GM19438 (cell line): Measurements from ENCODE around the gene OR51E2.
"Not testable (repeated sequence)": the region's sequence is repeated elsewhere in the genome, so short reads cannot be mapped to it uniquely, and the experiment has no call there.

ENCODE experiments used
- ATAC-seq: cut with Tn5 transposase; IDR thresholded peaks from one replicate; pipeline ENCODE4 v1.9.1; 2021; ENCODE audit warnings: low read depth; ENCODE audit not compliant: unreplicated experiment

Gene OR51E2

GRCh38 chr11:4697585-4697984 lies at the start of gene OR51E2:
Gene OR51E2 (minus strand): TSS chr11:4697853. CDS start chr11:4682711, 15,142 bp downstream.
- no peak for ATAC-seq

- ATAC-seq: no peak
These were observed 43.1 kb upstream of the OR51E2 start for GRCh38 chr11:4740735-4741134.

- ATAC-seq: no peak
These were observed 29.5 kb upstream of the OR51E2 start for GRCh38 chr11:4727171-4727570.

- not testable (repeated sequence) for ATAC-seq
These were observed 25.2 kb upstream of the OR51E2 start for GRCh38 chr11:4722616-4723534.

- no peak for ATAC-seq
These were observed 16.6 kb upstream of the OR51E2 start for GRCh38 chr11:4714300-4714699.

- ATAC-seq: no peak
These were observed 15.6 kb upstream of the OR51E2 start for GRCh38 chr11:4713241-4713640.

GRCh38 chr11:4704790-4705334 lies 7.2 kb upstream of the OR51E2 start:
- ATAC-seq: no peak

GRCh38 chr11:4704054-4704789 lies 6.6 kb upstream of the OR51E2 start, which contains the start of gene MMP26:
Gene MMP26 (plus strand): TSS chr11:4704784.
- no peak for ATAC-seq

- no peak for ATAC-seq
These were observed 2.8 kb upstream of the OR51E2 start for GRCh38 chr11:4700436-4700820.

- peak; percentile 89 for ATAC-seq
These were observed 2.2 kb upstream of the OR51E2 start for GRCh38 chr11:4699697-4700435.

GRCh38 chr11:4695442-4695841 lies 2.2 kb downstream of the OR51E2 start:
- no peak for ATAC-seq

- no peak for ATAC-seq
These were observed 12.9 kb downstream of the OR51E2 start for GRCh38 chr11:4684631-4685285.

- ATAC-seq: no peak
These were observed 14.8 kb downstream of the OR51E2 start for GRCh38 chr11:4682623-4683419.

GRCh38 chr11:4680341-4680740 lies 17.3 kb downstream of the OR51E2 start:
- ATAC-seq: no peak

GRCh38 chr11:4677948-4678347 lies 19.7 kb downstream of the OR51E2 start:
- no peak for ATAC-seq

GRCh38 chr11:4673781-4674180 lies 23.9 kb downstream of the OR51E2 start:
- no peak for ATAC-seq

- ATAC-seq: no peak
These were observed 25.2 kb downstream of the OR51E2 start for GRCh38 chr11:4672470-4672869.

GRCh38 chr11:4671741-4672140 lies 25.9 kb downstream of the OR51E2 start:
- no peak for ATAC-seq

- ATAC-seq: no peak
These were observed 32.2 kb downstream of the OR51E2 start for GRCh38 chr11:4665424-4665823.
